IMR-90 (cell line): ENCODE results near the gene CFAP210. TPM values are rescaled to one million over a fixed set of nuclear protein-coding genes. Genes with fewer than 3 reads are reported as not detected.

Experiments used
- ATAC-seq: fragments of 200-7000 bp; cut with Tn5 transposase; 2 replicates; pipeline ENCODE4 v1.9.1; 2020; ENCODE audit warnings: low read depth, mild to moderate bottlenecking, moderate library complexity
- BruUV-seq: library from RNA; stranded (reverse); fragments of 400-500 nt; replicated peaks from 2 replicates; lab custom pipeline; 2021; lab: Mats Ljungman, UMichigan
- CTCF ChIA-PET: fragments of 300-600 bp; formaldehyde crosslinking; extraction: SDS; loops from one replicate; lab custom pipeline; 2021; ENCODE audit warnings: antibody characterized with exemption; lab: Yijun Ruan, JAX
- POLR2A ChIA-PET: fragments of 300-600 bp; sonication (Branson Sonifier 250); formaldehyde crosslinking; loops from one replicate; lab custom pipeline; 2022; ENCODE audit warnings: antibody characterized with exemption; ENCODE audit not compliant: unreplicated experiment; lab: Charles Lee
- DNase-seq: peaks from one replicate; pipeline ENCODE4 v3.0.0; 2013
- H2AFZ ChIP-seq: replicated peaks from 2 replicates; pipeline ENCODE3; 2013; ENCODE audit warnings: low read length, mild to moderate bottlenecking; ENCODE audit not compliant: poor library complexity
- H2AK5ac ChIP-seq: 2 replicates; pipeline ENCODE4 v1.6.1; 2013; ENCODE audit warnings: low read depth, low read length, inconsistent platforms
- H2AK9ac ChIP-seq: replicated peaks from 2 replicates; pipeline ENCODE3; 2013; ENCODE audit warnings: mild to moderate bottlenecking, low read depth, low read length, moderate library complexity; ENCODE audit not compliant: poor library complexity
- H2BK120ac ChIP-seq: 2 replicates; pipeline ENCODE4 v1.6.1; 2013; ENCODE audit warnings: low read depth, low read length, inconsistent platforms
- H2BK15ac ChIP-seq: 3 replicates; pipeline ENCODE4 v1.6.1; 2013; ENCODE audit warnings: low read depth, low read length, inconsistent platforms
- H2BK20ac ChIP-seq: 2 replicates; pipeline ENCODE4 v1.6.1; 2013; ENCODE audit warnings: low read depth, mild to moderate bottlenecking, inconsistent platforms, low read length, moderate library complexity
- H2BK5ac ChIP-seq: 2 replicates; pipeline ENCODE4 v1.6.1; 2013; ENCODE audit warnings: mild to moderate bottlenecking, low read depth, low read length, inconsistent platforms; ENCODE audit not compliant: poor library complexity, severe bottlenecking
- H3K14ac ChIP-seq: replicated peaks from 2 replicates; pipeline ENCODE4 v1.6.1; 2013; ENCODE audit warnings: low read depth, low read length, inconsistent platforms
- H3K18ac ChIP-seq: 2 replicates; pipeline ENCODE4 v1.6.1; 2013; ENCODE audit warnings: low read depth, low read length, control low read depth
- H3K23ac ChIP-seq: 2 replicates; pipeline ENCODE4 v1.6.1; 2013; ENCODE audit warnings: low read depth, low read length, inconsistent platforms
- H3K27ac ChIP-seq: 2 replicates; pipeline ENCODE4 v1.5.1; 2013; ENCODE audit warnings: mild to moderate bottlenecking, control low read depth, low read length; ENCODE audit not compliant: insufficient read depth
- H3K27me3 ChIP-seq: 2 replicates; pipeline ENCODE4 v1.6.1; 2013; ENCODE audit warnings: low read length; ENCODE audit not compliant: control insufficient read depth, insufficient read depth
- H3K36me3 ChIP-seq: 2 replicates; pipeline ENCODE4 v1.6.1; 2013; ENCODE audit warnings: low read length, mixed read lengths; ENCODE audit not compliant: control insufficient read depth, insufficient read depth
- H3K4ac ChIP-seq: 2 replicates; pipeline ENCODE4 v1.6.1; 2013; ENCODE audit warnings: low read depth, low read length, inconsistent platforms
- H3K4me1 ChIP-seq: 2 replicates; pipeline ENCODE4 v1.6.1; 2013; ENCODE audit warnings: low read length, mixed read lengths; ENCODE audit not compliant: control insufficient read depth, insufficient read depth
- H3K4me2 ChIP-seq: 2 replicates; pipeline ENCODE4 v1.6.1; 2013; ENCODE audit warnings: low read depth, mild to moderate bottlenecking, control low read depth, low read length, moderate library complexity
- H3K4me3 ChIP-seq: 2 replicates; pipeline ENCODE4 v1.5.1; 2013; ENCODE audit warnings: low read depth, mild to moderate bottlenecking, control low read depth, low read length, moderate library complexity; ENCODE audit not compliant: insufficient read depth
- H3K56ac ChIP-seq: 2 replicates; pipeline ENCODE4 v1.6.1; 2013; ENCODE audit warnings: low read length, inconsistent platforms; ENCODE audit not compliant: insufficient read depth; ENCODE audit errors: extremely low read depth
- H3K79me1 ChIP-seq, 2 experiments: 2 replicates each; pipeline ENCODE4 v1.6.1; 2013; ENCODE audit warnings: low read length in 2 of 2, inconsistent platforms in 1 of 2, low read depth in 1 of 2
- H3K9ac ChIP-seq: 2 replicates; pipeline ENCODE4 v1.6.1; 2013; ENCODE audit warnings: low read depth, low read length, control low read depth
- H3K9me1 ChIP-seq: 2 replicates; pipeline ENCODE4 v1.6.1; 2013; ENCODE audit warnings: low read length, inconsistent platforms; ENCODE audit not compliant: insufficient read depth
- H3K9me3 ChIP-seq: 2 replicates; pipeline ENCODE4 v1.6.1; 2013; ENCODE audit warnings: low read length; ENCODE audit not compliant: control insufficient read depth, insufficient read depth
- H4K20me1 ChIP-seq: 2 replicates; pipeline ENCODE4 v1.6.1; 2013; ENCODE audit warnings: low read length, inconsistent platforms; ENCODE audit not compliant: insufficient read depth
- H4K5ac ChIP-seq: 2 replicates; pipeline ENCODE4 v1.6.1; 2013; ENCODE audit warnings: mild to moderate bottlenecking, low read depth, low read length, control low read depth
- H4K8ac ChIP-seq, 2 experiments: 2 replicates each; pipeline ENCODE4 v1.6.1; 2013; ENCODE audit warnings: low read depth in 2 of 2, low read length in 2 of 2, control low read depth in 1 of 2, inconsistent platforms in 1 of 2
- H4K91ac ChIP-seq: 2 replicates; pipeline ENCODE4 v1.6.1; 2013; ENCODE audit warnings: low read depth, low read length, inconsistent platforms; ENCODE audit not compliant: insufficient read depth
- CEBPB ChIP-seq: IDR thresholded peaks from 2 replicates; pipeline ENCODE4 v1.6.1; 2012; ENCODE audit warnings: low read depth, low read length, improper control_type of control experiment
- CHD1 ChIP-seq: IDR thresholded peaks from 2 replicates; pipeline ENCODE4 v1.6.1; 2012; ENCODE audit warnings: low read depth, low read length, improper control_type of control experiment
- ELK1 ChIP-seq: fragments of 150-350 bp; IDR thresholded peaks from 2 replicates; pipeline ENCODE4 v1.6.1; 2016; ENCODE audit warnings: low read depth, mild to moderate bottlenecking, low read length, moderate library complexity, borderline replicate concordance
- FOS ChIP-seq: fragments of 150-350 bp; IDR thresholded peaks from 2 replicates; pipeline ENCODE4 v1.6.1; 2016; ENCODE audit warnings: low read depth, low read length
- MAFK ChIP-seq: IDR thresholded peaks from 2 replicates; pipeline ENCODE4 v1.6.1; 2012; ENCODE audit warnings: low read depth, low read length, improper control_type of control experiment
- NFE2L2 ChIP-seq: fragments of 150-350 bp; IDR thresholded peaks from 2 replicates; pipeline ENCODE4 v1.6.1; 2016; ENCODE audit warnings: low read depth, mild to moderate bottlenecking, low read length
- POLR2A ChIP-seq: IDR thresholded peaks from 2 replicates; pipeline ENCODE4 v1.6.1; 2012; ENCODE audit warnings: mild to moderate bottlenecking, low read depth, low read length
- RAD21 ChIP-seq: IDR thresholded peaks from 2 replicates; pipeline ENCODE4 v1.6.1; 2012; ENCODE audit warnings: low read length, improper control_type of control experiment
- RCOR1 ChIP-seq: IDR thresholded peaks from 2 replicates; pipeline ENCODE4 v1.6.1; 2012; ENCODE audit warnings: mild to moderate bottlenecking, low read length, improper control_type of control experiment; ENCODE audit not compliant: insufficient replicate concordance
- RFX5 ChIP-seq: IDR thresholded peaks from 2 replicates; pipeline ENCODE4 v1.8.0; 2012; ENCODE audit warnings: low read depth, mild to moderate bottlenecking, low read length, moderate library complexity
- SMC3 ChIP-seq: fragments of 150-350 bp; IDR thresholded peaks from 2 replicates; pipeline ENCODE4 v1.6.1; 2016; ENCODE audit warnings: low read depth, mild to moderate bottlenecking, antibody characterized with exemption, low read length, moderate library complexity
- USF2 ChIP-seq: fragments of 150-350 bp; IDR thresholded peaks from 2 replicates; pipeline ENCODE4 v1.6.1; 2017; ENCODE audit warnings: mild to moderate bottlenecking, antibody characterized with exemption, low read length, low read depth
- WGBS, 2 experiments: methylation state at CpG; one replicate each; pipeline versions ENCODE4 v1.1.5 to v1.1.7; 2013; ENCODE audit warnings: missing lambda C conversion rate in 2 of 2; ENCODE audit not compliant: insufficient read length in 1 of 2; ENCODE audit errors: extremely low coverage in 2 of 2; 5-methylcytosine and 5-hydroxymethylcytosine counted together
- dilution Hi-C: fragments of 300-500 bp; cut with HindIII; formaldehyde crosslinking; loops from one replicate; pipeline ENCODE4 v1.14.3; 2018; ENCODE audit warnings: low sequenced_read_pairs; ENCODE audit not compliant: unreplicated experiment
- in situ Hi-C: fragments of 300-500 bp; cut with MboI; formaldehyde crosslinking; loops from 3 replicates; pipeline ENCODE4 v1.14.3; 2019; ENCODE audit warnings: low sequenced_read_pairs, inconsistent platforms, mixed read lengths
- intact Hi-C: fragments of 100-400 bp; cut with micrococcal nuclease; formaldehyde crosslinking; loops from 2 replicates; pipeline ENCODE4 v1.10.0; 2022
- polyA plus RNA-seq, 3 experiments: library from polyadenylated mRNA; depleted of rRNA; stranded (reverse); fragments of >200 nt; gene quantifications; 2 replicates each; pipeline ENCODE4 v1.2.3, GENCODE V29; 2012; ENCODE audit warnings: low replicate concordance in 1 of 3
- total RNA-seq: library from RNA; depleted of rRNA; stranded (reverse); fragments of >200 nt; gene quantifications from 2 replicates; pipeline ENCODE4 v1.2.3, GENCODE V29; 2012
- TF ChIP-seq, protein P1 (sequence below): conservative IDR thresholded peaks from 2 replicates; pipeline ENCODE4 v1.5.1; 2012; ENCODE audit warnings: mild to moderate bottlenecking, low read depth, low read length, improper control_type of control experiment

The CFAP210 gene
- total and polyA plus RNA-seq, 2 of the 4 experiments (the other 2 are of a cell fraction), result not detected

DNA sequence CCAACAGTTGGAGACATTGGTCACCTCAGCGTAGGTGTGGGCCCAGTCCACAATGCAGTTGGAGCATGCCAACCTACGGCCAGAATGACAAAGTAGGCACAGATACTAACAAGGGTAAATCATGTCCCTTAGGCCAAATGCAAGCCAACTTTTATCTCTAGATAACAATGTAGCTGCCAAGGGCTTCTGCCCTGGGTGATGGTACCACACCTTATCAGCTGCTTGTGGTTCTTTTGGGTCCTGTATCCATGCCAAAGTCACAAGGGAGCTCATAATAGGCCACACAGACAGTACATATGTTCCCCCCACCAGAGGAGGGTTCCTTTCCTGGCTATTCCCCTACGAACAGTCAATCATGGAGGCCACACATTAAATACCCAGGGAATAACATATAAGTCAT is 19.1 kb upstream of the CFAP210 start:
- ChIA-PET CTCF (no interaction called here), POLR2A (no interaction called here)
- H3K9me3 ChIP-seq, result no peaks in the 10 kb centered on the region
- DNase-seq (no peak), ATAC-seq (no peak)
- no peak overlapping the region for H3K9ac ChIP-seq
- H4K5ac ChIP-seq, result no peak overlapping the region
- H4K91ac ChIP-seq, result no peak overlapping the region
- no peak overlapping the region for H2AK5ac ChIP-seq
- H2BK120ac ChIP-seq, result no peak overlapping the region
- peaks cover 15% of the 10 kb centered on the region; the same call in 1 of the 2 replicates for H3K4me1 ChIP-seq
- in situ Hi-C loops (no loop called here), intact Hi-C loops (no loop called here), dilution Hi-C loops (no loop called here)
- no peak overlapping the region for H3K56ac ChIP-seq
- no peak overlapping the region for H3K4me2 ChIP-seq
- no peak overlapping the region for H3K4me3 ChIP-seq
- BruUV-seq, result no TSS peak
- peaks cover 3% of the 10 kb centered on the region for H3K36me3 ChIP-seq
- H3K18ac ChIP-seq, result no peak overlapping the region
- H2AK9ac ChIP-seq, result no peak overlapping the region
- H4K20me1 ChIP-seq, result no peaks in the 10 kb centered on the region
- no peak for TF ChIP-seq SMC3
- TF ChIP-seq POLR2A, result no peak
- no peak for TF ChIP-seq RAD21
- TF ChIP-seq FOS, result no peak
- TF ChIP-seq USF2, result no peak
- TF ChIP-seq MAFK, result no peak
- no peak for TF ChIP-seq CHD1
- no peak for TF ChIP-seq CEBPB
- no peak for TF ChIP-seq RFX5
- TF ChIP-seq RCOR1, result no peak
- no peak for TF ChIP-seq NFE2L2
- no peak for TF ChIP-seq ELK1
- TF ChIP-seq, protein P1, sequence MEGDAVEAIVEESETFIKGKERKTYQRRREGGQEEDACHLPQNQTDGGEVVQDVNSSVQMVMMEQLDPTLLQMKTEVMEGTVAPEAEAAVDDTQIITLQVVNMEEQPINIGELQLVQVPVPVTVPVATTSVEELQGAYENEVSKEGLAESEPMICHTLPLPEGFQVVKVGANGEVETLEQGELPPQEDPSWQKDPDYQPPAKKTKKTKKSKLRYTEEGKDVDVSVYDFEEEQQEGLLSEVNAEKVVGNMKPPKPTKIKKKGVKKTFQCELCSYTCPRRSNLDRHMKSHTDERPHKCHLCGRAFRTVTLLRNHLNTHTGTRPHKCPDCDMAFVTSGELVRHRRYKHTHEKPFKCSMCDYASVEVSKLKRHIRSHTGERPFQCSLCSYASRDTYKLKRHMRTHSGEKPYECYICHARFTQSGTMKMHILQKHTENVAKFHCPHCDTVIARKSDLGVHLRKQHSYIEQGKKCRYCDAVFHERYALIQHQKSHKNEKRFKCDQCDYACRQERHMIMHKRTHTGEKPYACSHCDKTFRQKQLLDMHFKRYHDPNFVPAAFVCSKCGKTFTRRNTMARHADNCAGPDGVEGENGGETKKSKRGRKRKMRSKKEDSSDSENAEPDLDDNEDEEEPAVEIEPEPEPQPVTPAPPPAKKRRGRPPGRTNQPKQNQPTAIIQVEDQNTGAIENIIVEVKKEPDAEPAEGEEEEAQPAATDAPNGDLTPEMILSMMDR, result no peak
- no peaks in the 10 kb centered on the region for H3K27me3 ChIP-seq
- no peak overlapping the region for H3K4ac ChIP-seq
- H3K27ac ChIP-seq, result no peak overlapping the region
- no peaks in the 10 kb centered on the region for H3K79me1 ChIP-seq
- no peak overlapping the region for H3K14ac ChIP-seq
- no peak overlapping the region for H2BK5ac ChIP-seq
- H3K9me1 ChIP-seq, result peaks cover 16% of the 10 kb centered on the region; the same call in 1 of the 2 replicates
- no peak overlapping the region for H2BK20ac ChIP-seq
- WGBS, 2 experiments, result 85% methylated on average over 2 of the region's 3 CpGs; no CpG with 5 or more reads in 1 of the 2 experiments
- no peak overlapping the region for H3K23ac ChIP-seq
- no peak overlapping the region for H2BK15ac ChIP-seq
- H2AFZ ChIP-seq, result no peak overlapping the region
- H4K8ac ChIP-seq, result no peak overlapping the region
